NT2/D1 (cell line): Measurements from ENCODE around the gene MAD2L2.
"Not testable (repeated sequence)": the region's sequence is repeated elsewhere in the genome, so short reads cannot be mapped to it uniquely, and the experiment has no call there.

ENCODE experiments used
- DNase-seq: peaks from one replicate; pipeline ENCODE4 v3.0.0-alpha.2; 2011; ENCODE audit warnings: low read depth, low spot score
- H3K27me3 ChIP-seq: 2 replicates; pipeline ENCODE4 v1.6.0; 2011; ENCODE audit warnings: mild to moderate bottlenecking; ENCODE audit not compliant: insufficient read length, insufficient read depth
- H3K36me3 ChIP-seq: 2 replicates; pipeline ENCODE4 v1.6.1; 2011; ENCODE audit warnings: mild to moderate bottlenecking, low read length, mixed read lengths; ENCODE audit not compliant: insufficient read depth, insufficient read length
- H3K4me1 ChIP-seq: 2 replicates; pipeline ENCODE4 v1.5.1; 2011; ENCODE audit not compliant: insufficient read depth, insufficient read length
- H3K4me3 ChIP-seq: 2 replicates; pipeline ENCODE4 v1.5.1; 2011; ENCODE audit warnings: low read depth; ENCODE audit not compliant: insufficient read length
- H3K9ac ChIP-seq: 2 replicates; pipeline ENCODE4 v1.6.0; 2011; ENCODE audit warnings: low read depth; ENCODE audit not compliant: insufficient read length
- H3K9me3 ChIP-seq: 2 replicates; pipeline ENCODE4 v1.5.1; 2011; ENCODE audit warnings: mild to moderate bottlenecking, low read length; ENCODE audit not compliant: insufficient read depth
- SUZ12 ChIP-seq: IDR thresholded peaks from 2 replicates; pipeline ENCODE4 v1.6.1; 2011; ENCODE audit not compliant: insufficient read length, insufficient read depth; ENCODE audit errors: extremely low read depth
- YY1 ChIP-seq: IDR thresholded peaks from 2 replicates; pipeline ENCODE4 v1.6.1; 2011; ENCODE audit not compliant: insufficient read length, insufficient read depth
- ZNF274 ChIP-seq: IDR thresholded peaks from 2 replicates; pipeline ENCODE4 v1.6.1; 2011; ENCODE audit warnings: mild to moderate bottlenecking, low read depth, low read length

Gene MAD2L2

DNA sequence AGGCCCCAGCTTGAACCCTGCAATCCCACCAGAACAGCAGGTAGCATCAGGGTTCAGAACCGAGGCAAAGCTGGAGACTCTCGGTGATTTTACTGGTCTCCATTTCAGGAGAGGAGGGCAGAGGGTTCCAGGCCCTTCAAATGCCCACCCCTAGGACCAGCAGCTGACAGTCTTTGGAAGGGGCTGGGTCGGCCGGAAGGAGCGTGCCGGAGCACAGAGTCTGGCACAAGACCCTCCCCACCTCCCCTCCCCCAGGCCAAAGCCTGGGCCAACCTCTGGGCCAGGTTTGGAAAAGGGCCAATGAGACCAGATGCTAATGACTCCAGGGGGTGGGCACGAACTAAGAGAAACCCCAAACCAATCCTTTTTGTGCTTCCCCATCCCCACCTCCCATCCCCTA, 33.6 kb downstream of the MAD2L2 start:
- no peak overlapping the region for H3K9ac ChIP-seq
- H3K9me3 ChIP-seq: no peaks in the 10 kb centered on the region
- DNase-seq: no peak
- H3K4me1 ChIP-seq: peaks cover 18% of the 10 kb centered on the region
- TF ChIP-seq SUZ12 (no peak), YY1 (no peak)
- no peak overlapping the region for H3K4me3 ChIP-seq
- no peaks in the 10 kb centered on the region for H3K36me3 ChIP-seq
- peaks cover 9% of the 10 kb centered on the region for H3K27me3 ChIP-seq

GRCh38 chr1:11646317-11646716, 34.6 kb downstream of the MAD2L2 start:
- no peaks in the 10 kb centered on the region for H3K9me3 ChIP-seq
- H3K4me1 ChIP-seq: peaks cover 16% of the 10 kb centered on the region
- TF ChIP-seq YY1 (no peak), ZNF274 (no peak), SUZ12 (no peak)
- no peaks in the 10 kb centered on the region for H3K36me3 ChIP-seq
- H3K9ac ChIP-seq: no peak overlapping the region
- peaks cover 1% of the 10 kb centered on the region for H3K27me3 ChIP-seq
- H3K4me3 ChIP-seq: no peak overlapping the region
- no peak for DNase-seq

DNA sequence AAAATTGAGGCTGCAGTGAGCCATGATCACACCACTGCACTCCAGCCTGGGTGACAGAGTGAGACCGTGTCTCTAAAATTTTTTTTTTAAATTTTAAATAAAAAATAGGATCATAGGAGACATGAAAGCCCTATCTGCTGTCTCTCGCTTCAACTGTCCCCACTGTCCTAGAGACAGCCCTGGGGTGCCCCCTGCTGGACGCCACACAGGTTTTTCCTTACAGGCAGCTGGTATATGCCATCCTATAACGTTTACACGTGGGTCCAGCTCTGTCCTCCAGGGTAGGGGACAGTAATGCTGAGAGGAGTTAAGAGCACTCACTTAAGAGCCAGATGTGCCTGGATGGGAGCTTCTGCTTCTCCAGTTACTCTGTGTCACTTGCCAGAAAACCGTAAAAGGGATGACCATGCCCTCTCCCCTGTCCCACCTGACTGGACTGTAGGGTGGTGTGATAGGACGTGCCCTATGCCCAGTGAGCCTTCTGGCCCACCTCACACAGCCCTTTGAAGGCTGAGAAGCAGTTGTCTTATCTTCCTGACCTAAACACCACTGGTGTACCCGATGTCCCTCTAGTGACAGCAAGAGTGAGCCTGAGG, 35.2 kb downstream of the MAD2L2 start:
- no peak for TF ChIP-seq YY1
- no peak for TF ChIP-seq SUZ12
- TF ChIP-seq ZNF274: no peak
- Histone ChIP-seq H3K4me1 (peaks cover 15% of the 10 kb centered on the region), H3K36me3 (no peaks in the 10 kb centered on the region), H3K9ac (no peak overlapping the region), H3K9me3 (no peaks in the 10 kb centered on the region), H3K4me3 (no peak overlapping the region), H3K27me3 (no peaks in the 10 kb centered on the region)
- DNase-seq: peak; percentile 63

- H3K27me3 ChIP-seq: no peaks in the 10 kb centered on the region
- no peak for TF ChIP-seq ZNF274
- TF ChIP-seq YY1: no peak
- no peak for TF ChIP-seq SUZ12
- no peak for DNase-seq
- no peak overlapping the region for H3K9ac ChIP-seq
- no peaks in the 10 kb centered on the region for H3K9me3 ChIP-seq
- no peak overlapping the region for H3K4me3 ChIP-seq
- H3K4me1 ChIP-seq: peaks cover 12% of the 10 kb centered on the region
- no peaks in the 10 kb centered on the region for H3K36me3 ChIP-seq
These were observed 35.7 kb downstream of the MAD2L2 start for GRCh38 chr1:11645270-11645669.

DNA sequence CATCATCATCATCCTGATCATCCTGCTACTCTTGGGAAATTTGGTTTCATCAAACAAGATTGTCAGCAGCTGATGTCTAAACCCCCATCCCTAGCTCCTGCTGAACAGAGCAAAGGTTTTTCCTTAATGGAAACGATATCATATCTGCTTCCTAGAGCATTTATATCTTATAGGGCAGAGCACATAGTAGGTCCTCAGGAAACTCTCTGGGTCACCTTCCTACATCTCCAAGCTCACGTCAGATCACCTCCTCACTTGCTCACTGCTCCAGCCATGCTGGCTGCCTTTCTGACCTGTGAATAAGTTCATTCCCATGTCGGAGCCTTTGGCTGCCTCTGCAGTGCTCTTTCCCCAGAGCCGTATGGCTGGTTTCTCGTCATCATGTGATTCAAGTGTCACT, 37.2 kb downstream of the MAD2L2 start:
- Histone ChIP-seq H3K4me3 (no peak overlapping the region), H3K36me3 (no peaks in the 10 kb centered on the region), H3K9ac (no peak overlapping the region), H3K4me1 (peaks cover 3% of the 10 kb centered on the region), H3K9me3 (no peaks in the 10 kb centered on the region), H3K27me3 (no peaks in the 10 kb centered on the region)
- DNase-seq: no peak
- no peak for TF ChIP-seq ZNF274
- TF ChIP-seq SUZ12: no peak
- no peak for TF ChIP-seq YY1

- not testable (repeated sequence) for H3K9me3 ChIP-seq, H3K4me3 ChIP-seq, H3K27me3 ChIP-seq, DNase-seq, H3K36me3 ChIP-seq, H3K4me1 ChIP-seq, H3K9ac ChIP-seq
These were observed 38.4 kb downstream of the MAD2L2 start for GRCh38 chr1:11642418-11643017.

DNA sequence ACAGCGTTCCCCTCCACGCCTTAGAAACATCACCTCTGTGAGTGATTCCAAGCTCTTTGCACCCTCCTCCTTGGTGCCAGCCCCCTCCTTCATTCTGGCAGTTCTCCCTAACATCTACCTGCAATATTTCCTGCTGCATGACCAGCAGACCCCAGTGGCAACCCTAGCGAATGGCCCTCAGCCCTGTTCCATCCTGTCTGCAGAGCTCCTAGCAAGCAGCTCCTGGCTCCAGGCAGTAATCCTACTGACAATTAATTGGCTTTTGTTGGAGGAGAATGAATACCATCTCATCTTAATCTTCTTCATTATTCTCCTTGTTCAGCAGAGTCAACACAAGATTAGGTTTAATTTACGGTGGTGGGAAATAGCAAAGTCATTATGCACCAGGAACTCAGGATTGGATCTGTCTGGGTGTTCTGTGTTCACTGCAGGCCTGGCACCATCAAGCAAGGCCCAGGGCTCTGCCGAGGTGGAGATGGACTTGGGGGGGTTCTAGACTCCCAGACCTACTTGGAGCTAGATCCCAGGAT, 39.1 kb downstream of the MAD2L2 start:
- no peak overlapping the region for H3K4me3 ChIP-seq
- H3K4me1 ChIP-seq: no peaks in the 10 kb centered on the region
- H3K9ac ChIP-seq: no peak overlapping the region
- H3K27me3 ChIP-seq: no peaks in the 10 kb centered on the region
- TF ChIP-seq SUZ12 (no peak), ZNF274 (no peak), YY1 (no peak)
- no peaks in the 10 kb centered on the region for H3K9me3 ChIP-seq
- H3K36me3 ChIP-seq: no peaks in the 10 kb centered on the region
- no peak for DNase-seq

- H3K4me3 ChIP-seq: no peak overlapping the region
- no peaks in the 10 kb centered on the region for H3K9me3 ChIP-seq
- peaks cover 4% of the 10 kb centered on the region for H3K27me3 ChIP-seq
- no peak for DNase-seq
- H3K9ac ChIP-seq: no peak overlapping the region
- H3K36me3 ChIP-seq: no peaks in the 10 kb centered on the region
- H3K4me1 ChIP-seq: no peaks in the 10 kb centered on the region
- no peak for TF ChIP-seq YY1
- TF ChIP-seq SUZ12: no peak
- no peak for TF ChIP-seq ZNF274
These were observed 40.0 kb downstream of the MAD2L2 start for GRCh38 chr1:11640944-11641343.
